HG03196 (cell line): ENCODE data around the gene CD247.
A peak's percentile ranks its signal among the peaks of the same experiment; 100 is the strongest.

Experiments used
- ATAC-seq: cut with Tn5 transposase; IDR thresholded peaks from one replicate; pipeline ENCODE4 v1.9.1; 2021; ENCODE audit not compliant: unreplicated experiment

The CD247 gene

DNA sequence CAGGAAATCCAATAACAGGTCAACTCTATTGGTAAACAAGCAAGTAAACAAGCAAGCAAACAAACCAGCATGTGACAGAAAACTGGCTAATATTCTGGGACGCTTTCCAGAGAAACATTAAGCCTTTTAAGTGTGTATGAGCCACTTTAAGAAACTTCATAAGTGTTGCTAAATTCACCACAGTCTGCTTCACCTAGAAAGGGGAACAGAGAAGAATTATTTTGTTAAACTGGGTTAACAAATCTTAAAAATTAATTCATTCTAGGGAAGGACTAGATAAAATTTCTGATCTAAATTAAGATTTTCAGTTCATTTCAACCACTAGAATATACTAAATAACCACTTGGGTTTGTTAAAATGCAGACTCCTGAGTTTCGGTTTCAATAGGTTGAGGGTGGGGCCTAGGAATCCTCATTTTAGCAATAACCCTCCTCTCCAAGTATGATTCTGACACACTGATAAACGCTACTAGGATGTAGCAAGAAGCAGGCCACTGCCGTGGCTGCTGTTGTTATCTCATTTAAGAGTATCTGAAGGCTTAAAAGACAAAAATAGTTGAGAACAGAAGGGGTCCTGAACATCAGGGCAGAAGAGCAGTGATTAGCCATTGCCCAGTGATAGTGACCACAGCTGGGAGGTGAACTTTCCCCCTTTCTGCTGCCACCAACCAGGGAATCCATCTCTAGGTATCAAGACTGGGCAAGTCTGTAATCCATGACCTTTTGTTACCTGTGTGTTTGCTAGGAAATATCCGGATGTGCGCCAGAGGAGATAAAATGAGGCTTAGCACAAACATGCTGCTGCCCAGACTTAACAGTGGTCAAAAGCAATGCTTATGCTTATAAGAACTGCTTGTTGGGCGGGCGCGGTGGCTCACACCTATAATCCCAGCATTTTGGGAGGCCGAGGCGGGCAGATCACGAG is 24.0 kb upstream of the CD247 start:
- no peak for ATAC-seq

DNA sequence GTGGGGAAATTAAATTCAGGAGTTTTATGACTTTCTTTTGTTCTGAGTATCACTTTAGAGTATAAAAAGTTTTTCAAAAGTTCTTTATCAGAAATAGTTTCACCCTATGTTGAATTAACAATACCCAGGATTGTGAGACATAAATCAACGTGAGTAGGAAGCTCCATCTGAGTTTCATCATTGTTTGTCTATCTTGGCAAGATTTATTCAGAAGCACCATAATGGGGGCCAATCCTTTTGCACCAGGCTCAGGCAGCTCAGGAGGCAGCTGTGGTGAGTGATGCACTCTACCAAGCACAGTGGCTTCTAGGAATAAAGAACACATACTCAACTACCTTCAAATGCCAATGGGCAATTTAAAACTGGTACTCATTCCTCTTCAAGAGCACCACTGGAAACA is 23.3 kb upstream of the CD247 start:
- ATAC-seq: no peak

GRCh38 chr1:167541003-167541402 is 22.7 kb upstream of the CD247 start:
- ATAC-seq: no peak

GRCh38 chr1:167538657-167539056 is 20.3 kb upstream of the CD247 start:
- ATAC-seq: no peak

DNA sequence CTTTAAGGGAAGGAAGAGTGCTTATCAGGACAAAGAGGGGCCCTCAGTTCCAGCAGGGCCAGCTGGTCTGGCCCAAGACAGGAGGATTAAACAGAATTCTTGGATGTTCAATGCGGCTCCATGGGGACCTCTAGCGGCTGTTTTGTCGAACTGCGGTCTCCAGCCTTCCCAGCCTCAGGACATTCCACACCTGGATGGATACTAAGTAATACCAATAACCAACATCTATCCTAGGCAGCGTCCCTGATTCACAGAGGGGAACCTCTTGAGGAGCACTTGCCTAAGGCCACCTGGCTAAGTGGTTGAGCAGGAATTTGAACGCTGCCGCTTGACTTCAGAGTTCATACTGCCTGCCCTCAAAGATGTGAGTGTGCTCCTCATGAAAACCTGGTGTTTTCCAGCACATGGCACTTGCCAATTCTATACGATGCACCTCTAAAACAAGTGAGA is 15.5 kb upstream of the CD247 start:
- peak; percentile 51 for ATAC-seq

DNA sequence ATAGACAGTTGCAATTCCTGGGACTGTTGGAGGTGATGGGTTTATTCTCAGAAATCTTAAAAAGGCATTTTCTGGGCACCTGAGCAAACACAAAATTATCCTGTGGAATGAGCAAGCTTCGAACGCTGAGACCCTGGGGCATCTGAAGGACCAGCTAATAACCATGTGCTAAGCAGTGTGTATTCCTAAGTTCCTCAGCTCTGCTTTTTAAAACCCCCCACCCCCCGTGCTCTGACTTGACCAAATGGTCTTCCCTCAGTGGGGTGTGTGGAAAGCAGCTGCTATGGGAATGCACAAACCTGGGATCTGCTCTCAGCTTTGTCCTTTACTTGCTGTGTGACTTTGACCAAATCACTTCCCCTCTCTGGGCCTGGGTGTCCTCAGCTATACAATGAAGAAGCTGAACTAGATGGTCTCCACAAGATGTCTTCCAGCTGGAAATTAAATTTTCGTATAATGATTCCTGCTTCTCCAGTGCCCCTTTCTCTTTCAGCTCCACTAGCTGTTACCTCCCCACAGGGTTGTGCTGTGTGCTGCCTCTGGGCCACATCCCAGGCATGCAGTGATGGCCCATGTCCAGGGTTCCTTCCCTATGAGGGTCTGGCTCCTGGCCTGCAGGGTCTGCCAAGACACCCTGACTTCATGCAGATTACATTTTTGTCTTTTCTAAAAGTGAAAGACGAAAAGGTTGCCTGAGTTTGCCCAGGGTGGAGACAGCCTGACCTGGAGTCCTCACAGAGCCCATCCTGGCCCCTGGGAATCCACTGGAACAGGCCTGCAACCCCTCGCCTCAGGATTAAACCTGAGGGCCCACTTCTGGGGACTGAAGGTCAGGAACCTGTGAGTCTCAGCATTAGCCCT is 14.9 kb upstream of the CD247 start:
- ATAC-seq: no peak

GRCh38 chr1:167532375-167532774 is 14.0 kb upstream of the CD247 start:
- no peak for ATAC-seq

DNA sequence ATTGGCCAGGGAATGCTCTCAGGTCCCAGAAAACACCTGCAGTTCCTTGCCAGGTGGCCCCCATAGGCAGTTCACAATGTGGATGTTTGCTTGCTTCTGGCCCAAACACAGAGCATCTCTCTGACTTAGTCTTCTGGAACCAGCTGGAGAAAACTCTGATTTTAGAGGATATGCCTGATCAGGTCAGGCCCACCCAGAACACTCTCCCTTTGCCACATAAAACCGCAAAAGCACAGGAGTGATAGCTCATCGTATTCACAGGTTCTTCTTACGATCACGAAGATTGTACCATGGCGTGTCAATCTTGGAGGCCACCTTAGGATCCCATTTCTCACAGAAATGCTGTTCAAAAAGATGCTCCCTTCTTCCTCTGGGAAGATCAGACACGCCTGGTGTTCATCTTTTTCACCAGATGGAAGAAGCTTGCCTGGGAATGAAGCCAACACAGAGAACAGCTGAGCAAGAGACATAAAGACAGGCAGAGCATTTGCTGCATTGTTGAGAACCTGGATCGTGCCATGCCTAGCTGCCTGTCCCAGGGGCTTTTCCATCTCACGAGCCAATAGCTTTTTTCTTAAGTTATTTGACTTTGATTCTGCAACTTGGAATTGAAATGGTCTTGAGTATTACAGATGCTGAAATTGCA is 11.6 kb upstream of the CD247 start:
- no peak for ATAC-seq

DNA sequence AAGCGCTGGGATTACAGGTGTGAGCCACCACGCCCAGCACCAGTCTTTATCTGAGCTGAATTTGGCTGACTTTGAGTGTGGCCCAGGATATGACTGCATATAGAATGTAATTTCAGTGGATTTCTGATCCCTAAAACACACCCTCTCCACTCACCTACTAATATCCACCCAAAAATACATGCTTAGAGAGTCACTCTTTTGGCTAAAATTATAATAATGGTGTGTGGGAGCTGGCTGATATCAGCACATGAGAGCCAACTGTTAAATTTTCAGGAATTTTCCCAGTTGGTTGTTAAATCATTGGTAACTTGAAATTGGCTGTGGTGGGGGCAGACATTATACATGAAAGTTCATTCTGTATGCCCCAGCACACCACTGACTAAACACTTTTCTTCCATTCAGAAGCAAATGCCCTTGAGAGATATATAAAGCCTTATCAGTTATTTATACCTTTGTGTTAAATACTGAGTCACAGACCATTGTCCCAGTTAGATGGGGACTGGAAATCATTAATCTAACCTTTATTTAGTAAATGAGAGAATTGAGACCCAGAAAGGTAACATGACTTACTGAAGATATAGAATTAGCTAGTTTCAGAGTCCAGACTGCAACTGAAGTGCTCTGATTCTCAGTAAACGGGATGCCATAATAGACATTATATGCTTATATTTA is 9.9 kb upstream of the CD247 start:
- no peak for ATAC-seq

DNA sequence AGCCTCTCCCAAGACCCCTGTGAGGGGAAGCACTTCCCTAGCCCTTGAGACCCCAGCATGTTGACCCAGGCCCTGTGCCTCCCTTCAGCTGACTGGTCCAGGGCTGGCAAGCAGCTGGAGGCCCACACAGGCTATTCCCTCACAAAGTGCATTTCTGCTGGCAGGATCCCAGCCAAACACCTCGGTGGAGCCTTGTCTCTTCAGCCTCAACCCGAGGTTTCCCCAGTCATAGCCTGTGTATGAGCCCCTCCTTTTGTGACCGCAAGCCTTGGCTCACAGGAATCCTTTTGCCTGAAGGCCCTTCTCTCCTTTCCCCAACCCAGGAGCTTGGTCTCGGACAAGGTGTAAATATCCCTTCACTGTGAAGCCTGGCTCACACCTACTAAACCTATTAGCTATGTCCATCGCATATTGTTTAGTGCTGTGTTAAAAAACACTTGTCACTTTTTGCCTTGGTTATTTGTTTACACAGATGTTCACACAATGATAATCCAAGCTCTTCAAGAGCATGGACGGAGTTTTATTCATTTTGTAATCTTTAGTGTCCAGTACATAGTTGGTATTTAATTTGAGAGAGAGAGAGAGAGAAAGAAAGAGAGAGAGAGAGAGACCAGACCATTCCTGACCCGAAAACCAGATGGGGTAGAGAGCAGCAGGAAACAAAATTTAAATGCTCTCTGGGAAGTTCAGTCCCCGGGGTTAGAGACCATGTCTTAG is 8.5 kb upstream of the CD247 start:
- ATAC-seq: no peak

DNA sequence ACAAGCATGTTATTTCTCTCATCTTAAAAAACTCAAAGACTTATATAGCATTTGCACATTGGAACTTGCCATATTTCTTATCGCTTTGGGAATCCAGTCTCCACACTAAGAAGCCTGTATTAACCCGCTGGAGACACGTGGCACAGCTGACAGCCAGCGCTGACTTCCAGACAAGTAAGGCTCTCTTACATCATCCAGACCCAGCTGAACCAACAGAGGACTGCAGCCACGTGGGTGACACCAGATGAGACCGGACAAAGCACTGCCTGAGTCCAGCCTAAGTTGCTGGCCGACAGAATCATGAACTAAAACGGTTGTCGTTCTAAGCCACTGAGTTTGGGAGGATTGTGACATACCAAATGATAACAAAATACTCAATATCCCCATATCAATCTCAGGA is 6.3 kb upstream of the CD247 start:
- ATAC-seq: no peak

- no peak for ATAC-seq
These were observed 3.9 kb upstream of the CD247 start for GRCh38 chr1:167522246-167522645.

DNA sequence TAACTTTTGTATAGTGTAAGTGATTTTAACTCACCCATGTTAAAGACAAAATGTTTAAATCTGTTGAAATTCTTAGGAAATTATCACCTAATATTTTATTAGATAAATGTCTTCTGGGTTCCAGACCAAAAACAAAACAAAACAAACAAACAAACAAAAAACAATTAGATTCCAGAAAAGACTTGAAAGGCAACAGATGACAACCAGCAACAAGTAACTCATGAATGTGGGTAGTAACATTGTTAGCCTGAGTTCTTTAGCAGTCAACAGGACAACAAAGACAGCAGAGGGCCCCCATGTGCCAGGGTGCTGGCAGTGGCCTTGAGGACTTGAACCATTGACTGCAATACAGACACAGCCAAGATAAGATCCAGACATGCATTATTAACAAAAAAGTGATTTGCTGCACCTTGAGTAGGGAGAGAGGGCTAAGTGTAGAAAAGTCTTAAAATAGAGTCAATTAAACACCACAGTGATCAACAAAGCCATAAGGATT is 2.4 kb upstream of the CD247 start:
- ATAC-seq: no peak

GRCh38 chr1:167517535-167518330 is 596 bp downstream of the CD247 start:
- no peak for ATAC-seq

- no peak for ATAC-seq
These were observed 1.6 kb downstream of the CD247 start for GRCh38 chr1:167516404-167517388.

DNA sequence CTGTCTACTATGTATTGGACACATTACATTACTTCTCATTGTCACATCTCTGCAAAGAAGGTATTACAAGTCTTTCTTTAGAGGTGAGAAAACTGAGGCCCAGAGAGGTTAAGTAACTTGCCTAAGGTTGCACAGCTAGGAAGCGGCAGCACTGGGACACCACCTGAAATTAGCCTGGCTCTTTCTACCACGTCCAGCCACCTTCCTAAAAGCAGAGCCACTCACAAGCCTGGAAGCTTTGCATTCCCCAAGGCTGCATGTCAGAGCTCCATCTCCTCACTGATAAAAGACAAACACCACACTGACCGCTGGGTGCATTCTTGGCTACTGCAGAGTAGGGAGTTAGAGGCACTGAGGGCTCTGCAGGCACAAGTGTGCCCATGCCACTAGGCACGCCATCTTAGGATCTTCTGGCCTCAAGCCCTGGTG is 2.4 kb downstream of the CD247 start:
- no peak for ATAC-seq

- no peak for ATAC-seq
These were observed 2.9 kb downstream of the CD247 start for GRCh38 chr1:167515461-167515860.

- no peak for ATAC-seq
These were observed 4.0 kb downstream of the CD247 start for GRCh38 chr1:167514288-167514687.
